HepG2 (cell line): ENCODE measurements around the gene FAM187B. TPM values are rescaled to one million over a fixed set of nuclear protein-coding genes. Genes with fewer than 3 reads are reported as not detected.
A peak's percentile ranks its signal among the peaks of the same experiment; 100 is the strongest.

Experiments
- ARID3A ChIP-seq: IDR thresholded peaks from 2 replicates; pipeline ENCODE4 v1.6.1; 2012; ENCODE audit warnings: low read depth, low read length, improper control_type of control experiment
- CBX2 ChIP-seq, 2 experiments: fragments of 200-600 bp in 1 of 2; sonication (generic); formaldehyde crosslinking in 1 of 2; IDR thresholded peaks; 2 replicates each; pipeline versions ENCODE4 v1.7.0 to v1.8.1; 2018 to 2022; ENCODE audit warnings: low read depth in 2 of 2, low read length in 1 of 2, mild to moderate bottlenecking in 1 of 2, missing genetic modification reagents in 1 of 2
- FOXJ3 ChIP-seq: sonication (generic); formaldehyde crosslinking; IDR thresholded peaks from 2 replicates; pipeline ENCODE4 v1.4.0; 2020; ENCODE audit warnings: missing genetic modification reagents, mild to moderate bottlenecking, borderline replicate concordance
- FOXK2 ChIP-seq: fragments of 450-650 bp; IDR thresholded peaks from 2 replicates; pipeline ENCODE4 v1.6.1; 2016
- GABPA ChIP-seq, 2 experiments: IDR thresholded peaks; 2 replicates each; pipeline ENCODE4 v1.6.1; 2011 to 2016; ENCODE audit warnings: low read depth in 2 of 2, low read length in 1 of 2, missing biosample characterization in 1 of 2, missing genetic modification characterization in 1 of 2
- HES4 ChIP-seq: sonication (generic); formaldehyde crosslinking; IDR thresholded peaks from 2 replicates; pipeline ENCODE4 v1.9.0; 2021; ENCODE audit warnings: mild to moderate bottlenecking, missing genetic modification reagents, borderline replicate concordance
- HHEX ChIP-seq: IDR thresholded peaks from 2 replicates; pipeline ENCODE4 v1.6.1; 2016; ENCODE audit warnings: control low read depth
- LBX2 ChIP-seq: sonication (generic); formaldehyde crosslinking; IDR thresholded peaks from 2 replicates; pipeline ENCODE4 v1.5.0; 2020; ENCODE audit warnings: missing genetic modification reagents, mild to moderate bottlenecking, borderline replicate concordance
- MIER2 ChIP-seq: IDR thresholded peaks from 2 replicates; pipeline ENCODE4 v1.6.1; 2016; ENCODE audit warnings: missing biosample characterization, missing genetic modification reagents
- MIXL1 ChIP-seq: IDR thresholded peaks from 2 replicates; pipeline ENCODE4 v1.6.1; 2016
- MLLT10 ChIP-seq: sonication (generic); formaldehyde crosslinking; IDR thresholded peaks from 2 replicates; pipeline ENCODE4 v1.4.0; 2020; ENCODE audit warnings: missing genetic modification reagents
- NFIC ChIP-seq: IDR thresholded peaks from 2 replicates; pipeline ENCODE4 v1.6.1; 2012; ENCODE audit warnings: mild to moderate bottlenecking, low read length, inconsistent platforms
- NFYB ChIP-seq: sonication (generic); formaldehyde crosslinking; IDR thresholded peaks from 2 replicates; pipeline ENCODE4 v1.4.0; 2020; ENCODE audit warnings: missing genetic modification reagents
- POLR2AphosphoS5 ChIP-seq: IDR thresholded peaks from 2 replicates; pipeline ENCODE4 v1.6.1; 2012; ENCODE audit warnings: low read depth, low read length
- SMAD3 ChIP-seq: sonication (generic); formaldehyde crosslinking; IDR thresholded peaks from 2 replicates; pipeline ENCODE4 v1.4.0; 2020; ENCODE audit warnings: missing genetic modification reagents
- TAF15 ChIP-seq: fragments of 200-400 bp; formaldehyde crosslinking; IDR thresholded peaks from one replicate; pipeline ENCODE4 v1.6.1; 2018; ENCODE audit warnings: mild to moderate bottlenecking, low read depth, low read length; ENCODE audit not compliant: poor library complexity, severe bottlenecking
- TCF7L2 ChIP-seq: IDR thresholded peaks from 2 replicates; pipeline ENCODE4 v1.6.1; 2011; ENCODE audit warnings: mild to moderate bottlenecking, low read depth, low read length, moderate library complexity
- THAP11 ChIP-seq: IDR thresholded peaks from 2 replicates; pipeline ENCODE4 v1.6.1; 2016; ENCODE audit warnings: missing biosample characterization, missing genetic modification reagents
- U2AF1 ChIP-seq: fragments of 200-400 bp; formaldehyde crosslinking; optimal IDR thresholded peaks from 2 replicates; pipeline ENCODE3; 2017; ENCODE audit warnings: mild to moderate bottlenecking, low read depth, low read length
- WIZ ChIP-seq: sonication (generic); formaldehyde crosslinking; IDR thresholded peaks from 2 replicates; pipeline ENCODE4 v1.5.1; 2020; ENCODE audit warnings: mild to moderate bottlenecking, missing genetic modification reagents
- ZFP1 ChIP-seq: IDR thresholded peaks from 2 replicates; pipeline ENCODE4 v1.6.1; 2016
- ZNF101 ChIP-seq: sonication (generic); formaldehyde crosslinking; IDR thresholded peaks from 2 replicates; pipeline ENCODE4 v1.4.0; 2020; ENCODE audit warnings: mild to moderate bottlenecking, low read depth, missing genetic modification reagents, borderline replicate concordance
- ZNF205 ChIP-seq: IDR thresholded peaks from 2 replicates; pipeline ENCODE4 v1.6.1; 2018; ENCODE audit warnings: missing biosample characterization, missing genetic modification reagents
- ZNF251 ChIP-seq: sonication (generic); formaldehyde crosslinking; IDR thresholded peaks from 2 replicates; pipeline ENCODE4 v1.9.0; 2021; ENCODE audit warnings: mild to moderate bottlenecking, missing genetic modification reagents
- ZNF256 ChIP-seq: sonication (generic); formaldehyde crosslinking; conservative IDR thresholded peaks from 2 replicates; pipeline ENCODE4 v1.4.0; 2020; ENCODE audit warnings: missing genetic modification reagents
- ZNF616 ChIP-seq: sonication (generic); formaldehyde crosslinking; IDR thresholded peaks from 2 replicates; pipeline ENCODE4 v1.5.0; 2020; ENCODE audit warnings: low read depth, mild to moderate bottlenecking, missing genetic modification reagents
- ZNF678 ChIP-seq: sonication (generic); formaldehyde crosslinking; IDR thresholded peaks from 2 replicates; pipeline ENCODE4 v1.4.0; 2020; ENCODE audit warnings: mild to moderate bottlenecking, missing genetic modification reagents
- ZNF766 ChIP-seq: sonication (generic); formaldehyde crosslinking; IDR thresholded peaks from 2 replicates; pipeline ENCODE4 v1.5.0; 2020; ENCODE audit warnings: missing genetic modification reagents, borderline replicate concordance
- polyA plus RNA-seq, 8 experiments: library from polyadenylated mRNA; depleted of rRNA in 3 of 8; stranded (reverse) in 7 of 8; unstranded in 1 of 8; fragments of >200 nt; fragmentation: Illumina TruSeq in 4 of 8; extraction: Trizol in 4 of 8; gene quantifications; 2 replicates each; pipeline versions ENCODE4 v1.2.1 to v1.2.3, GENCODE V29; 2011 to 2016; ENCODE audit warnings: low read depth in 4 of 8, missing spikeins in 1 of 8, mixed read lengths in 1 of 8; ENCODE audit not compliant: insufficient read depth in 1 of 8
- total RNA-seq, 5 experiments: library from RNA; depleted of rRNA; stranded (reverse); fragments of >200 nt; fragmentation: Illumina TruSeq; extraction: Trizol; gene quantifications; 2 replicates each; pipeline ENCODE4 v1.2.3, GENCODE V29; 2016; ENCODE audit warnings: low read depth in 1 of 5
- TF ChIP-seq, protein P1 (sequence below): IDR thresholded peaks from 2 replicates; pipeline ENCODE4 v1.6.1; 2016; ENCODE audit warnings: missing biosample characterization, missing genetic modification reagents, low read depth

The FAM187B gene
- total and polyA plus RNA-seq, 2 of the 13 experiments (the other 11 are each of a cell fraction or from before 2014, with no cell fraction given), result not detected

GRCh38 chr19:35253316-35254286 is 25.1 kb upstream of the FAM187B start (continued):
- TF ChIP-seq FOXJ3 (CRISPR knock-in tag) (peak; percentile 80; the same call in 1 of the 2 replicates), ZFP1 (CRISPR knock-in tag) (no peak), HHEX (CRISPR knock-in tag) (0 out of 2 replicates have a peak, but pooled peaks have one; percentile 10), HES4 (no peak), SMAD3 (CRISPR knock-in tag) (no peak), THAP11 (CRISPR knock-in tag) (no peak; the same call in 1 of the 2 replicates), GABPA (IDR thresholded peaks at IDR 0.05; ENCODE audit: low read depth, low read length) (no peak), GABPA (CRISPR knock-in tag; IDR thresholded peaks at IDR 0.05; ENCODE audit: low read depth) (peak; percentile 45), U2AF1 (no peak), NFYB (CRISPR knock-in tag) (no peak), MIER2 (CRISPR knock-in tag) (no peak), ZNF256 (no peak), ZNF251 (CRISPR knock-in tag) (no peak), MIXL1 (CRISPR knock-in tag) (peak; percentile 47; the same call in 1 of the 2 replicates), CBX2 (IDR thresholded peaks at IDR 0.05; ENCODE audit: low read depth, low read length) (no peak), CBX2 (CRISPR knock-in tag; IDR thresholded peaks at IDR 0.05; ENCODE audit: low read depth) (no peak), FOXK2 (peak; percentile 37; the same call in 1 of the 2 replicates), WIZ (no peak), ZNF766 (no peak), ZNF678 (CRISPR knock-in tag) (no peak), ZNF205 (no peak), ZNF616 (CRISPR knock-in tag) (no peak), ARID3A (no peak), MLLT10 (CRISPR knock-in tag) (no peak), TCF7L2 (no peak), POLR2AphosphoS5 (no peak), ZNF101 (CRISPR knock-in tag) (no peak), TAF15 (no peak), NFIC (no peak), LBX2 (CRISPR knock-in tag) (no peak)
- TF ChIP-seq, protein P1, sequence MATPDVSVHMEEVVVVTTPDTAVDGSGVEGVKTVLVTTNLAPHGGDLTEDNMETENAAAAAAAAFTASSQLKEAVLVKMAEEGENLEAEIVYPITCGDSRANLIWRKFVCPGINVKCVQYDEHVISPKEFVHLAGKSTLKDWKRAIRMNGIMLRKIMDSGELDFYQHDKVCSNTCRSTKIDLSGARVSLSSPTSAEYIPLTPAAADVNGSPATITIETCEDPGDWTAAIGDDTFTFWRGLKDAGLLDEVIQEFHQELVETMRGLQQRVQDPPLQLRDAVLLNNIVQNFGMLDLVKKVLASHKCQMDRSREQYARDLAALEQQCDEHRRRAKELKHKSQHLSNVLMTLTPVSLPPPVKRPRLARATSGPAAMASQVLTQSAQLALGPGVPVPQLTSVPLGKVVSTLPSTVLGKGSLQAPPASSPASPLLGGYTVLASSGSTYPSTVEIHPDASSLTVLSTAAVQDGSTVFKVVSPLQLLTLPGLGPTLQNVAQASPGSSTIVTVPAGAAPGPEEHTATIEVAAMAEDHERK (CRISPR knock-in tag), result no peak
